ENCODE measurements around the gene EYS. TPM values are rescaled to one million over a fixed set of nuclear protein-coding genes. Genes with fewer than 3 reads are reported as not detected.

The EYS gene
- total RNA-seq, 1 experiment from 2014 or later: not detected

DNA sequence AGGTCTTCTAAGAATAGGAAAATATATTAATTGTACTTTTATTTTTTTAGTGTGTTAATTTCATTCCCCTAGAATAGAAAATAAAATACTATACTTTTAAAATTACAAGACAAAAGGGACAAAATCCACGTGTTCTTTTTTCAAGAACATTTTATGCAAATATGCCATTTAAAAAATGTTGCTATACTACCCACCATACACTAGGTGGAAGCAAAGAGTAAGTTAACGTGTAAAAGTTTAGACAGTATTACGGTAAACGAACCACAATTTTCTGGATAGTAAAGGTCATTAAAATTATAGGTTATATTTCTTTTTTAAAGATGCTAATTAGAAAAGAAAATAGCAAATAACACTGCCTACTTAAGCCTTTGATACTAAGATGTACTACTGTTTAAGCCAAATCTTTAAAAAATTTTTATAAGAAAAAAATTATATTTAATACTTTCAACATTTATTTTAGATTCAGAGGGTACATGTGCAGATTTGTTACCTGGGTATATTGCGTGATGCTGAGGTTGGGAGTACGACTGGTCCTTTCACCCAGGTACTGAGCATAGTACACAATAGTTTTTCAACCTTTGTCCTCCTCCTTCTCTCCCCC, 1783.8 kb downstream of the EYS start:
- Histone ChIP-seq H3K18ac (ENCODE audit: insufficient read length, low read depth, low read length) (no peak overlapping the region), H4K5ac (ENCODE audit: insufficient read length, low read depth, low read length) (no peak overlapping the region), H3K27ac (ENCODE audit: insufficient read length, low read depth, low read length) (no peak overlapping the region), H2AFZ (ENCODE audit: low read length) (no peak overlapping the region), H2AK5ac (ENCODE audit: insufficient read length, low read length) (no peak overlapping the region), H2BK120ac (ENCODE audit: low read depth, low read length, poor library complexity, severe bottlenecking) (no peak overlapping the region), H3K9me3 (ENCODE audit: control insufficient read depth, low read depth, low read length) (no peaks in the 10 kb centered on the region), H3K56ac (ENCODE audit: insufficient read length, low read depth, low read length) (no peak overlapping the region), H3T11ph (ENCODE audit: low read length) (no peak overlapping the region), H3K79me2 (ENCODE audit: insufficient read depth, low read length) (no peaks in the 10 kb centered on the region), H3K27me3 (ENCODE audit: insufficient read depth, low read length) (no peaks in the 10 kb centered on the region), H3K9ac (ENCODE audit: extremely low read depth, insufficient read length, low read length) (no peak overlapping the region), H3K4me2 (ENCODE audit: insufficient read depth, insufficient read length, low read length) (no peak overlapping the region), H3K23me2 (ENCODE audit: insufficient read length, low read depth, low read length, poor library complexity, severe bottlenecking) (no peaks in the 10 kb centered on the region), H3K79me1 (ENCODE audit: insufficient read depth, low read depth, low read length, poor library complexity, severe bottlenecking) (no peaks in the 10 kb centered on the region), H4K20me1 (ENCODE audit: control insufficient read depth, insufficient read depth, insufficient read length) (no peaks in the 10 kb centered on the region), H3K23ac (ENCODE audit: insufficient read length, low read depth, low read length) (no peak overlapping the region), H3K14ac (ENCODE audit: insufficient read depth, low read length) (no peak overlapping the region), H2BK20ac (ENCODE audit: low read depth, low read length, poor library complexity, severe bottlenecking) (no peak overlapping the region), H3K4me1 (ENCODE audit: insufficient read depth, low read length) (no peaks in the 10 kb centered on the region; the same call in 1 of the 2 replicates), H4K91ac (ENCODE audit: insufficient read length, low read depth, low read length) (no peak overlapping the region), H3K4ac (ENCODE audit: low read depth, low read length) (no peak overlapping the region), H2BK12ac (ENCODE audit: insufficient read length, low read depth, low read length) (no peak overlapping the region), H2BK15ac (ENCODE audit: low read depth, low read length) (no peak overlapping the region), H4K8ac (replicated peaks; ENCODE audit: insufficient read length, low read depth, low read length) (no peak overlapping the region), H2BK5ac (ENCODE audit: insufficient read length, low read length) (no peak overlapping the region)
- H3K27ac Mint-ChIP-seq: no peak overlapping the region
- no peak for DNase-seq
- no peak overlapping the region for H3K4me3 Mint-ChIP-seq
- no peaks in the 10 kb centered on the region for H3K27me3 Mint-ChIP-seq (ENCODE audit: low read depth)
- no peaks in the 10 kb centered on the region for H3K4me1 Mint-ChIP-seq
- no peaks in the 10 kb centered on the region for H3K9me3 Mint-ChIP-seq
- WGBS (ENCODE audit: extremely low coverage, insufficient read length, low lambda C conversion rate): no CpG with 5 or more reads among the region's 6 CpGs
- H3K36me3 Mint-ChIP-seq (ENCODE audit: insufficient read depth in 1 of 3, low read depth in 3 of 3): no peaks in the 10 kb centered on the region
- TF ChIP-seq, protein P1, sequence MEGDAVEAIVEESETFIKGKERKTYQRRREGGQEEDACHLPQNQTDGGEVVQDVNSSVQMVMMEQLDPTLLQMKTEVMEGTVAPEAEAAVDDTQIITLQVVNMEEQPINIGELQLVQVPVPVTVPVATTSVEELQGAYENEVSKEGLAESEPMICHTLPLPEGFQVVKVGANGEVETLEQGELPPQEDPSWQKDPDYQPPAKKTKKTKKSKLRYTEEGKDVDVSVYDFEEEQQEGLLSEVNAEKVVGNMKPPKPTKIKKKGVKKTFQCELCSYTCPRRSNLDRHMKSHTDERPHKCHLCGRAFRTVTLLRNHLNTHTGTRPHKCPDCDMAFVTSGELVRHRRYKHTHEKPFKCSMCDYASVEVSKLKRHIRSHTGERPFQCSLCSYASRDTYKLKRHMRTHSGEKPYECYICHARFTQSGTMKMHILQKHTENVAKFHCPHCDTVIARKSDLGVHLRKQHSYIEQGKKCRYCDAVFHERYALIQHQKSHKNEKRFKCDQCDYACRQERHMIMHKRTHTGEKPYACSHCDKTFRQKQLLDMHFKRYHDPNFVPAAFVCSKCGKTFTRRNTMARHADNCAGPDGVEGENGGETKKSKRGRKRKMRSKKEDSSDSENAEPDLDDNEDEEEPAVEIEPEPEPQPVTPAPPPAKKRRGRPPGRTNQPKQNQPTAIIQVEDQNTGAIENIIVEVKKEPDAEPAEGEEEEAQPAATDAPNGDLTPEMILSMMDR (conservative IDR thresholded peaks at IDR 0.05): peak; percentile 80
